Uterus (tissue), 2 donors: ENCODE measurements around the gene HPS5.

Experiments used
- CTCF ChIP-seq, 4 experiments: fragments of 200-600 bp in 2 of 4; fragments of 450-650 bp in 2 of 4; sonication (generic) in 2 of 4; IDR thresholded peaks; one replicate each; pipeline ENCODE4 v1.5.1; 2016 to 2019; ENCODE audit warnings: antibody characterized with exemption in 4 of 4, mild to moderate bottlenecking in 2 of 4, moderate library complexity in 1 of 4
- POLR2A ChIP-seq, 2 donors: fragments of 450-650 bp; IDR thresholded peaks; one replicate each; pipeline ENCODE4 v1.6.1; 2016; ENCODE audit warnings: antibody characterized with exemption in 2 of 2, mild to moderate bottlenecking in 1 of 2, moderate library complexity in 1 of 2

DNA sequence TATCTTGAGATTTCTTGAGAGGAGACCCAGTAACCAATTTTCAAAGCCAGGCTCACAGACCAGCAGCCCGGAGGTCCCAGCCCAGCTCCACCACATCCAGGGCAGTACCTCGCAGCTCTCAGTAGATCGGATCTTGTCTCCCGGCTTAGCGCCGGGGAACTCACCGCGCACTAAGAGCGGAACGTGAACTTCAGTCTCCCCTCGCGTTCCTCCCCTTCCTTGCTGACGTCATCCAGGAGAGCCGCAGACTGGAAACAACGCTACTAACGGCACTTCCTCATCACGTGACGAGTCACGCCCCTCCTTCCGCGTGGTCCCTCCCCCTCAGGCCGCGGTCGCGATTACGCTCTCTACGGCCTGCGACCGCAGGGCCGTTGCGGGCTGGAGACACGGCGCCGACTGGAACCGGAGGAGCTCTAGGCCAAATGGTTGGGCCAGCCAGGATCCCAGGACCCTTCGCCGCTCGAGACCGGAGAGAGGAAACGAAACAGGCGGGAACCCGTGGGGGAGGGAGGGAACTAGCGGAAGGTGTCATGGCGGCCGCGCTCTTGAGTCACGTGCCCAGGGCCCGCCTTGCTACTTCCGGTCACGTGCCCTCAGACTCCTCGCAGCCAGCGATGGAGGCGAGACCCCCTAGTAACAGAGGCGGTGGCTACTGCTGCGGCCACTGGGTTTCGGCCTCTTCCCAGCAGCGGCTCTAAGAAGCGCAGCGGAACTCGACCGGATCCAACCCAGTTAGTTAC is at the start of gene HPS5, which contains the start of gene GTF2H1:
- TF ChIP-seq CTCF (IDR thresholded peaks at IDR 0.05) (peak in 2 of 4 experiments; percentile 10 to 23), POLR2A (IDR thresholded peaks at IDR 0.05) (peak; percentile 65 to 78)
